GM12878 (cell line): ENCODE data around the gene MARCHF6. TPM values are rescaled to one million over a fixed set of nuclear protein-coding genes. Genes with fewer than 3 reads are reported as not detected.
"Not testable (repeated sequence)": the region's sequence is repeated elsewhere in the genome, so short reads cannot be mapped to it uniquely, and the experiment has no call there.

ENCODE experiments used
- ATAC-seq: fragments of 200-7000 bp; cut with Tn5 transposase; 3 replicates; pipeline ENCODE4 v1.9.1; 2020; ENCODE audit warnings: mild to moderate bottlenecking, moderate library complexity
- BruUV-seq: library from RNA; stranded (reverse); fragments of 400-500 nt; replicated peaks from 2 replicates; lab custom pipeline; 2021; lab: Mats Ljungman, UMichigan
- CTCF ChIA-PET: fragments of 300-600 bp; sonication (Branson Sonifier 250); formaldehyde crosslinking; extraction: SDS; loops from one replicate; lab custom pipeline; 2021; ENCODE audit warnings: inconsistent platforms; lab: Yijun Ruan, JAX
- POLR2A ChIA-PET: fragments of 350-600 bp; formaldehyde crosslinking; extraction: SDS; loops from one replicate; lab custom pipeline; 2021; ENCODE audit warnings: inconsistent platforms; lab: Charles Lee
- RAD21 ChIA-PET: fragments of 300-600 bp; sonication (Branson Sonifier 250); formaldehyde crosslinking; loops from one replicate; lab custom pipeline; 2023; ENCODE audit warnings: antibody characterized with exemption; ENCODE audit not compliant: unreplicated experiment; lab: Charles Lee
- SMC1A ChIA-PET: fragments of 300-600 bp; sonication (Branson Sonifier 250); formaldehyde crosslinking; loops from one replicate; lab custom pipeline; 2023; ENCODE audit not compliant: unreplicated experiment, uncharacterized antibody; lab: Charles Lee
- DNase-seq: peaks from one replicate; pipeline ENCODE4 v3.0.0-alpha.2; 2011; ENCODE audit warnings: low read depth, low spot score
- FAIRE-seq: peaks from 3 replicates; lab custom pipeline; 2011; peaks lifted over from hg19 to GRCh38; lab: Jason Lieb, UNC
- H2AFZ ChIP-seq: 2 replicates; pipeline ENCODE4 v1.6.0; 2011; ENCODE audit warnings: low read depth, low read length, control low read depth; ENCODE audit not compliant: control insufficient read depth
- H3K27ac ChIP-seq: 2 replicates; pipeline ENCODE4 v1.5.1; 2011; ENCODE audit warnings: control low read depth; ENCODE audit not compliant: control insufficient read depth, insufficient read depth
- H3K27me3 ChIP-seq, 2 experiments: replicated peaks in 1 of 2; 2 replicates each; pipeline versions ENCODE4 v1.6.0 to v1.6.1; 2011; ENCODE audit warnings: low read length in 1 of 2; ENCODE audit not compliant: control insufficient read depth in 2 of 2, insufficient read depth in 2 of 2
- H3K36me3 ChIP-seq, 2 experiments: 2 replicates each; pipeline ENCODE4 v1.5.1; 2011; ENCODE audit warnings: low read length in 1 of 2; ENCODE audit not compliant: control insufficient read depth in 2 of 2, insufficient read depth in 2 of 2
- H3K4me1 ChIP-seq: 2 replicates; pipeline ENCODE4 v1.6.1; 2011; ENCODE audit warnings: mild to moderate bottlenecking, low read length, moderate library complexity, mixed read lengths; ENCODE audit not compliant: control insufficient read depth, insufficient read depth
- H3K4me2 ChIP-seq: 2 replicates; pipeline ENCODE4 v1.6.0; 2011; ENCODE audit warnings: control low read depth; ENCODE audit not compliant: control insufficient read depth, insufficient read depth
- H3K4me3 ChIP-seq: fragments of 200-600 bp; sonication (generic); 2 replicates; pipeline ENCODE4 v1.5.1; 2016
- H3K79me2 ChIP-seq: 2 replicates; pipeline ENCODE4 v1.6.0; 2011; ENCODE audit warnings: low read length; ENCODE audit not compliant: control insufficient read depth, insufficient read depth
- H3K9ac ChIP-seq: 2 replicates; pipeline ENCODE4 v1.8.0; 2011; ENCODE audit warnings: low read length, control low read depth, mixed read lengths; ENCODE audit not compliant: control insufficient read depth, insufficient read depth
- H3K9me3 ChIP-seq: replicated peaks from 3 replicates; pipeline ENCODE4 v1.5.1; 2011; ENCODE audit warnings: mild to moderate bottlenecking, low read length; ENCODE audit not compliant: control insufficient read depth, insufficient read depth
- H4K20me1 ChIP-seq: 2 replicates; pipeline ENCODE4 v1.6.0; 2011; ENCODE audit not compliant: control insufficient read depth, insufficient read depth
- CBX5 ChIP-seq: sonication (generic); IDR thresholded peaks from 2 replicates; pipeline ENCODE4 v1.6.1; 2016; ENCODE audit warnings: low read depth, moderate library complexity, mild to moderate bottlenecking, inconsistent platforms
- HDGF ChIP-seq: fragments of 450-650 bp; IDR thresholded peaks from 2 replicates; pipeline ENCODE4 v1.6.1; 2016; ENCODE audit warnings: antibody characterized with exemption
- MTA3 ChIP-seq: IDR thresholded peaks from 2 replicates; pipeline ENCODE4 v1.6.1; 2012; ENCODE audit warnings: low read length, inconsistent platforms, borderline replicate concordance
- WGBS: methylation state at CpG from one replicate; pipeline ENCODE4 v1.1.6; 2016; ENCODE audit warnings: low lambda C conversion rate; ENCODE audit not compliant: insufficient replicate concordance, insufficient coverage; ENCODE audit errors: missing lambda C conversion rate; 5-methylcytosine and 5-hydroxymethylcytosine counted together
- in situ Hi-C: fragments of 300-500 bp; cut with MboI; formaldehyde crosslinking; loops from 9 replicates; pipeline ENCODE4 v1.14.3; 2018; ENCODE audit warnings: mixed read lengths
- intact Hi-C: fragments of 100-400 bp; cut with micrococcal nuclease; formaldehyde crosslinking; loops from one replicate; pipeline ENCODE4 v1.14.2; 2022; ENCODE audit not compliant: unreplicated experiment
- polyA plus RNA-seq, 11 experiments: library from polyadenylated mRNA; depleted of rRNA in 4 of 11; unstranded in 6 of 11; stranded (reverse) in 5 of 11; fragments of >200 nt; fragmentation: Nextera tagmentation in 4 of 11; fragmentation: Illumina TruSeq in 1 of 11; extraction: Ambion mirVana in 4 of 11; extraction: Trizol in 1 of 11; gene quantifications; 1 replicate in 1 of 11; 2 replicates in 10 of 11; pipeline versions ENCODE4 v1.2.1 to v1.2.3, GENCODE V29; 2011 to 2016; ENCODE audit warnings: inconsistent platforms in 2 of 11, missing spikeins in 2 of 11, low read depth in 1 of 11
- total RNA-seq, 4 experiments: library from RNA; depleted of rRNA in 3 of 4; stranded (reverse); fragments of >200 nt in 3 of 4; fragmentation: Illumina TruSeq in 1 of 4; extraction: Trizol in 1 of 4; gene quantifications; 2 replicates each; pipeline versions ENCODE4 v1.2.1 to v1.2.3, GENCODE V29; 2013 to 2021
- TF ChIP-seq, protein P1 (sequence below): IDR thresholded peaks from 2 replicates; pipeline ENCODE4 v1.6.1; 2012; ENCODE audit warnings: mild to moderate bottlenecking, low read depth, low read length

MARCHF6 gene
- total and polyA plus RNA-seq, 10 of the 15 experiments (the other 5 are each of a cell fraction or from before 2014, with no cell fraction given) = 39.1 to 172 (median 61.0) TPM

DNA sequence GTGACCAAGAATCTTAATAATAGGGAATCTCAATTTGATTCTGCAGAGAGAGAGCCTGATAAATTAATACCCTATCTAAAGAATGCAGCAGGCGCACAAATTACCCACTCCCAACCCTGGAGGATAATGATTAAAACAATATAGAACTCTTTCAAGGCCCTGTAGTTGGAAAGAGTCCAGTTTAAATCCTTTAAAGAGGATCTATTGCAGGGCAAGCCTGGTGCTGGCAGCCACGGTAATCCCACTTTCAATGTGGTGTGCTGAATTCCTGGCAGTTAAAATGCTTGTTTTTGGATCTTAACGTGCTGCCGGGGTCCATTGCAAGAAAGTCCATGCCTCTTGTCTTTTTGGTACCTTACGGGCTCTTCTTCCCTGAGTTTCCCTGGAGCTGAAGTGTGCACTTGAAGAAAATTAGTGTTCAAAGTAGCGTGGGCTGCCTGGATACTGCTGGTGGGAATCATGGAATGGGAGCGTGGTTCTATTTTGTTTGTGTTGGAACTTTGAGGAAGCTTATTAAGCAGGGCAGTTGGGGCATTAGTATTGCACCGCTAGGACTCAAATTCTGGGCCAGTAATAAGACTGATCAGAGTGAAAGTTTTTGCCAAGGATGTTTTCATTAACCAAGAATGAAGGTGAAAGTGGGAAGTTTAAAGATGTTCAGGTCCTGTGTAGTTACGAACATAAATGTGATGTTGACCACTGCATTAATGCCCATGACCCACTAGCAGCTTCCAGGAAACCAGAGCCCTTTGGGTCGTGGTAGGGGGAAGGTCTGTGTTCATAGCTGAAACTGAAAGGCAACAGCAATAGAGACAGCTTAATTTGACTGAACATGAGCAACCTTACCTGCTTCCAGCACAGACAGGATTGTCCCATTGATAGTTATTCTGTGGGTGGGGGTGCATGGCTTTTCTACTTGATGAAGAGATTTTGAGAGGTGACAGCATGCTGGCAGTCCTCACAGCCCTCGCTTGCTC lies 20.8 kb downstream of the MARCHF6 start (continued):
- TF ChIP-seq, protein P1, sequence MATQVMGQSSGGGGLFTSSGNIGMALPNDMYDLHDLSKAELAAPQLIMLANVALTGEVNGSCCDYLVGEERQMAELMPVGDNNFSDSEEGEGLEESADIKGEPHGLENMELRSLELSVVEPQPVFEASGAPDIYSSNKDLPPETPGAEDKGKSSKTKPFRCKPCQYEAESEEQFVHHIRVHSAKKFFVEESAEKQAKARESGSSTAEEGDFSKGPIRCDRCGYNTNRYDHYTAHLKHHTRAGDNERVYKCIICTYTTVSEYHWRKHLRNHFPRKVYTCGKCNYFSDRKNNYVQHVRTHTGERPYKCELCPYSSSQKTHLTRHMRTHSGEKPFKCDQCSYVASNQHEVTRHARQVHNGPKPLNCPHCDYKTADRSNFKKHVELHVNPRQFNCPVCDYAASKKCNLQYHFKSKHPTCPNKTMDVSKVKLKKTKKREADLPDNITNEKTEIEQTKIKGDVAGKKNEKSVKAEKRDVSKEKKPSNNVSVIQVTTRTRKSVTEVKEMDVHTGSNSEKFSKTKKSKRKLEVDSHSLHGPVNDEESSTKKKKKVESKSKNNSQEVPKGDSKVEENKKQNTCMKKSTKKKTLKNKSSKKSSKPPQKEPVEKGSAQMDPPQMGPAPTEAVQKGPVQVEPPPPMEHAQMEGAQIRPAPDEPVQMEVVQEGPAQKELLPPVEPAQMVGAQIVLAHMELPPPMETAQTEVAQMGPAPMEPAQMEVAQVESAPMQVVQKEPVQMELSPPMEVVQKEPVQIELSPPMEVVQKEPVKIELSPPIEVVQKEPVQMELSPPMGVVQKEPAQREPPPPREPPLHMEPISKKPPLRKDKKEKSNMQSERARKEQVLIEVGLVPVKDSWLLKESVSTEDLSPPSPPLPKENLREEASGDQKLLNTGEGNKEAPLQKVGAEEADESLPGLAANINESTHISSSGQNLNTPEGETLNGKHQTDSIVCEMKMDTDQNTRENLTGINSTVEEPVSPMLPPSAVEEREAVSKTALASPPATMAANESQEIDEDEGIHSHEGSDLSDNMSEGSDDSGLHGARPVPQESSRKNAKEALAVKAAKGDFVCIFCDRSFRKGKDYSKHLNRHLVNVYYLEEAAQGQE = no peak
- TF ChIP-seq HDGF (no peak), MTA3 (no peak), CBX5 (no peak)

DNA sequence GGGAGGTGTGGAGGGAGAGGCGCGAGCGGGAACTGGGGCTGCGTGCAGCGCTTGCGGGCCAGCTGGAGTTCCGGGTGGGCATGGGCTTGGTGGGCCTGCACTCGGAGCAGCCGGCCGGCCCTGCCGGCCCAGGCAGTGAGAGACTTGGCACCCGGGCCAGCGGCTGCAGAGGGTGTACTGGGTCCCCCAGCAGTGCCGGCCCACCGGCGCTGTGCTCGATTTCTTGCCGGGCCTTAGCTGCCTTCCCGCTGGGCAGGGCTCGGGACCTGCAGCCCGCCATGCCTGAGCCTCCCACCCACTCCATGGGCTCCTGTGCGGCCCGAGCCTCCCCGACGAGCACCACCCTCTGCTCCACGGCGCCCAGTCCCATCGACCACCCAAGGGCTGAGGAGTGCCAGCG lies 21.7 kb downstream of the MARCHF6 start:
- H3K4me3 ChIP-seq, ATAC-seq, H4K20me1 ChIP-seq, RAD21 ChIA-PET, H2AFZ ChIP-seq, H3K9ac ChIP-seq, H3K27me3 ChIP-seq, intact Hi-C loops, DNase-seq, H3K4me2 ChIP-seq, H3K27ac ChIP-seq, BruUV-seq, in situ Hi-C loops, H3K4me1 ChIP-seq, H3K9me3 ChIP-seq, FAIRE-seq: not testable (repeated sequence)
- CTCF ChIA-PET = interaction anchor here (1.1 to 1.2 kb wide), 2 partner anchors 10 to 49 kb away, joined by 3 to 5 read pairs; no protein-coding TSS in a partner anchor
- POLR2A ChIA-PET = interaction anchor here (1.4 kb wide), 1 partner anchor 18 kb away, joined by 4 read pairs; no protein-coding TSS in a partner anchor
- 94% methylated on average over 20 of the region's 29 CpGs for WGBS
- SMC1A ChIA-PET = interaction anchor here (1.0 to 1.3 kb wide), 3 partner anchors 7 to 22 kb away, joined by 3 to 5 read pairs (median 3); no protein-coding TSS in a partner anchor
- Histone ChIP-seq H3K36me3 (peaks cover 6 to 12% of the 10 kb centered on the region in 2 experiments; a peak in 3 of 4 replicates), H3K79me2 (peaks cover 64% of the 10 kb centered on the region)
